HCT116 (cell line): Measurements from ENCODE around the gene SFTPD. TPM values are rescaled to one million over a fixed set of nuclear protein-coding genes. Genes with fewer than 3 reads are reported as not detected.

Source experiments
- ATAC-seq: fragments of 200-7000 bp; cut with Tn5 transposase; 2 replicates; pipeline ENCODE4 v1.9.1; 2020; ENCODE audit warnings: mild to moderate bottlenecking, moderate library complexity
- BruUV-seq: library from RNA; stranded (reverse); fragments of 400-500 nt; replicated peaks from 2 replicates; lab custom pipeline; 2021; lab: Mats Ljungman, UMichigan
- CTCF ChIA-PET: fragments of 300-600 bp; sonication (Branson Sonifier 250); formaldehyde crosslinking; loops from one replicate; lab custom pipeline; 2021; ENCODE audit warnings: antibody characterized with exemption; lab: Charles Lee
- POLR2A ChIA-PET: fragments of 300-600, 350-600 bp; sonication (Branson Sonifier 250); formaldehyde crosslinking; loops from one replicate; lab custom pipeline; 2021; ENCODE audit warnings: antibody characterized with exemption; lab: Charles Lee
- RAD21 ChIA-PET, 2 experiments: fragments of 300-600 bp; sonication (Branson Sonifier 250); formaldehyde crosslinking; loops; one replicate each; lab custom pipeline; 2023; ENCODE audit warnings: low total read pairs in 2 of 2; ENCODE audit not compliant: uncharacterized antibody in 2 of 2, unreplicated experiment in 2 of 2, low non-redundant PET in 1 of 2; lab: Charles Lee
- DNase-seq: peaks from one replicate; pipeline ENCODE4 v3.0.0-alpha.2; 2010; ENCODE audit warnings: low read depth, low spot score
- H2AFZ ChIP-seq: fragments of 200-600 bp; shearing (Covaris generic), sonication (generic); 2 replicates; pipeline ENCODE4 v1.6.1; 2017; ENCODE audit warnings: low read depth, mixed run types, mixed read lengths, antibody characterized with exemption, low read length; ENCODE audit not compliant: poor library complexity, severe bottlenecking
- H3K27ac ChIP-seq: 2 replicates; pipeline ENCODE4 v1.5.1; 2012; ENCODE audit warnings: low read depth, low read length
- H3K27me3 ChIP-seq: fragments of 200-600 bp; sonication (generic); 2 replicates; pipeline ENCODE4 v1.6.1; 2016; ENCODE audit warnings: mixed run types, low read length, mixed read lengths; ENCODE audit not compliant: insufficient read depth
- H3K36me3 ChIP-seq, 2 experiments: fragments of 200-500 bp in 1 of 2; fragments of 200-600 bp in 1 of 2; sonication (Bioruptor generic) in 1 of 2; sonication (generic) in 1 of 2; 2 replicates each; pipeline versions ENCODE4 v1.5.1 to v1.6.1; 2014 to 2016; ENCODE audit warnings: low read length in 2 of 2, inconsistent platforms in 1 of 2, mixed read lengths in 1 of 2, mixed run types in 1 of 2; ENCODE audit not compliant: insufficient read depth in 2 of 2, control insufficient read depth in 1 of 2
- H3K4me1 ChIP-seq, 2 experiments: fragments of 200-600 bp in 1 of 2; sonication (generic) in 1 of 2; 2 replicates each; pipeline versions ENCODE4 v1.5.1 to v1.6.1; 2012 to 2017; ENCODE audit warnings: low read length in 2 of 2, inconsistent platforms in 1 of 2, mild to moderate bottlenecking in 1 of 2, mixed read lengths in 1 of 2, mixed run types in 1 of 2, moderate library complexity in 1 of 2; ENCODE audit not compliant: insufficient read depth in 2 of 2, control insufficient read depth in 1 of 2
- H3K4me2 ChIP-seq: fragments of 200-600 bp; sonication (generic); 2 replicates; pipeline ENCODE4 v1.6.1; 2017; ENCODE audit warnings: mixed run types, low read length, mixed read lengths
- H3K4me3 ChIP-seq, 2 experiments: fragments of 200-600 bp in 1 of 2; sonication (generic) in 1 of 2; replicated peaks in 1 of 2; 2 replicates each; pipeline ENCODE4 v1.5.1; 2011 to 2016; ENCODE audit warnings: low read length in 2 of 2, control low read depth in 1 of 2, low read depth in 1 of 2, mild to moderate bottlenecking in 1 of 2, mixed read lengths in 1 of 2, mixed run types in 1 of 2
- H3K79me2 ChIP-seq: fragments of 200-600 bp; sonication (generic); 2 replicates; pipeline ENCODE4 v1.6.1; 2017; ENCODE audit warnings: mild to moderate bottlenecking, mixed run types, low read length, moderate library complexity, mixed read lengths; ENCODE audit not compliant: insufficient read depth
- H3K9ac ChIP-seq: fragments of 200-600 bp; sonication (generic); 2 replicates; pipeline ENCODE4 v1.6.1; 2016; ENCODE audit warnings: low read length, mixed read lengths
- H3K9me2 ChIP-seq: fragments of 200-600 bp; sonication (generic), shearing (Covaris generic); 2 replicates; pipeline ENCODE4 v1.6.1; 2017; ENCODE audit warnings: mixed run types, mild to moderate bottlenecking, moderate library complexity; ENCODE audit not compliant: insufficient read depth
- H3K9me3 ChIP-seq, 2 experiments: fragments of 200-500 bp in 1 of 2; fragments of 200-600 bp in 1 of 2; sonication (Bioruptor generic) in 1 of 2; sonication (generic) in 1 of 2; 2 replicates each; pipeline ENCODE4 v1.6.1; 2014 to 2017; ENCODE audit warnings: low read length in 2 of 2, mixed read lengths in 2 of 2, inconsistent platforms in 1 of 2, low read depth in 1 of 2, mild to moderate bottlenecking in 1 of 2, mixed run types in 1 of 2, moderate library complexity in 1 of 2; ENCODE audit not compliant: control insufficient read depth in 1 of 2, insufficient read depth in 1 of 2
- H4K20me1 ChIP-seq: fragments of 200-600 bp; sonication (generic), shearing (Covaris generic); 2 replicates; pipeline ENCODE4 v1.6.1; 2017; ENCODE audit warnings: mixed run types, mild to moderate bottlenecking, moderate library complexity; ENCODE audit not compliant: insufficient read depth
- EZH2phosphoT487 ChIP-seq: fragments of 200-600 bp; IDR thresholded peaks from 2 replicates; pipeline ENCODE4 v1.6.1; 2018; ENCODE audit warnings: antibody characterized with exemption, borderline replicate concordance
- RAD21 ChIP-seq: IDR thresholded peaks from 2 replicates; pipeline ENCODE4 v1.6.1; 2012; ENCODE audit warnings: low read depth, mild to moderate bottlenecking
- REST ChIP-seq: IDR thresholded peaks from 2 replicates; pipeline ENCODE4 v1.6.1; 2012; ENCODE audit warnings: low read depth
- intact Hi-C: fragments of 100-400 bp; cut with micrococcal nuclease; formaldehyde crosslinking; loops from 2 replicates; pipeline ENCODE4 v1.10.0; 2022
- total RNA-seq: library from RNA; stranded (reverse); gene quantifications from one replicate; pipeline ENCODE4 v1.2.1, GENCODE V29; 2021; ENCODE audit not compliant: unreplicated experiment

Gene SFTPD
- total RNA-seq, 1 experiment from 2014 or later = 0.66 TPM

DNA sequence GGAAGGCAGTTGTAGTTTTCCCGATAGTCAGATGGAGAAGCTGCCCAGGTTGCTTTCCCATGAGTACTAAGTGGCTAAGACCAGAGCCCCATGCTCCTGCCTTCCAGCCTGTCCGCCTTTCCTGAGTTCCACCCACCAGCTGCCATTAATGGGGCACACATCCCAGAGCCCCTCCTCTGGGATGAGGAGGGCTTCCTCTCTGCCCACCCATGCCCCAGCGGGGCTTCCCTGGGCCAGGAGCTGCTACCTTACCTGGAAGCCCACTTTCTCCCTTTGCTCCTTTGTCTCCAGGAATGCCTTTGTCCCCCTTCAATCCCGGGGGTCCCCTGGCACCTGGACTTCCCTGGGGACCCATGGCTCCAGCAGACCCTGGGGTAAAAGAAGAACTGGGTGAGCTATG, 7.8 kb downstream of the SFTPD start:
- no peaks in the 10 kb centered on the region; the same call in 1 of the 2 replicates for H3K27me3 ChIP-seq
- ChIA-PET POLR2A (no interaction called here), RAD21 (no interaction called here)

More for the DNA sequence above, 7.8 kb downstream of the SFTPD start:
- no TSS peak for BruUV-seq
- Histone ChIP-seq H3K9me2 (no peaks in the 10 kb centered on the region), H3K27ac (no peak overlapping the region), H2AFZ (no peak overlapping the region), H3K4me3 (no peak overlapping the region), H3K9me3 (no peaks in the 10 kb centered on the region)
- no peak for ATAC-seq
- TF ChIP-seq EZH2phosphoT487 (no peak), RAD21 (no peak), REST (no peak)
- TF ChIP-seq, all 23 proteins: peak for 0
- intact Hi-C loops = no loop called here
- DNase-seq = no peak
- no peaks in the 10 kb centered on the region for H3K79me2 ChIP-seq
- H3K4me2 ChIP-seq = no peak overlapping the region
- no peaks in the 10 kb centered on the region for H3K36me3 ChIP-seq
- no peaks in the 10 kb centered on the region for H3K4me1 ChIP-seq
- no peak overlapping the region for H3K9ac ChIP-seq
- no peaks in the 10 kb centered on the region for H4K20me1 ChIP-seq
- CTCF ChIA-PET = no interaction called here
